Activated CD4-positive, alpha-beta T cell treated with anti-CD3 and anti-CD28 coated beads for 24 hours (primary cell): ENCODE measurements around the gene VPS39.

Experiments used
- DNase-seq, 2 donors: peaks; one replicate each; pipeline ENCODE4 v3.0.0-alpha.2; 2020; ENCODE audit warnings: low read depth in 2 of 2

The VPS39 gene

DNA sequence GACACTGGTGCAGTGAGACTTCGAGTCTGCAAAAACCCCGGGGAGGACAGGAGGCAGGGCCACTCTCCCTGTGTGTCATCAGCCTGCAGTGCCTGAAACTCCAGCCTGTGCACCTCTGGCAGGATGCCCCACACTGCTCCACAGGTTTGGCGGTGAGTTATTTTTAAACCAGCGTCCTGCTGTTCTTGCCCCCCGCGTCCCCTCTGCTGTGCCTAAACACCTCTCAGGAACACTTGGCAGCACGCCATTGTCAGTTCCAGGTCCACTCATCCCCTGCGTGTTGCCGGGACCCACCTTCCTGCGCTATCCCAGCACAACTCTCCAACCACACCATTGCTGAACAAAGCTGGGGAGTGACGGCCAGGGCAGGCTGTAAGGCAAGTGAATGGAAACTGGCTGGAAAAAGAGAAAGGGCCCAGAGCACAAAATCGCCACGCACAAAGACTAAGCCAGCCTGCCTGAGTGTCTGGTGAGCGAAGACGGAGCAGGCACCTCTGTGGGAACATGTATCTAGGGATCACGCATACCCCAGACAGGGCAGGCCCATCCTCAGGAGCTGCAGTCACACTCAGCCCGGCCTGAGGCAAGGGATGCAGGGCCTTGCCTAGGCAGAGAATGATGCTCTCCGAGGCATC, 48.6 kb downstream of the VPS39 start:
- DNase-seq = no peak

DNA sequence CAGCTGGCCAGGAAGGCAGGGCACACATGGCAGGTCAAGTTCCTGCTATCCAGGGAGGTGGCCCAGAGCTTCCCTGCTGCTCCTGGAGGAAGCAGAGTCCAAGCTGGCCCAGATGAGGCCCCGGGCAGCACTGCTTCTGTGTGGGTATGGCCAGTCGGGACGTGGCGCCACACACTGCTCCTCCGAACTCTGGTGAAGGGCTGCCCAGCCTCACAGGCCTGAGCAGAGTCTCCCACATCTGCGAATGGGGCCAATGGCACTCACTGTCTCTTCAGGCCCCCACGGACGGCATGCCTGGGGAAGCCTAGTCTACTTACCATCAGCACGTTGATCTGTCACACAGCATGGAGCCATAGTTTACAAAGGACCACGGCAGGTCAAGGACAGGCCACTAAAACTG, 49.2 kb downstream of the VPS39 start:
- DNase-seq = no peak

GRCh38 chr15:42157981-42158765, 49.9 kb downstream of the VPS39 start:
- DNase-seq = no peak

GRCh38 chr15:42157381-42157780, 50.7 kb downstream of the VPS39 start:
- no peak for DNase-seq

DNA sequence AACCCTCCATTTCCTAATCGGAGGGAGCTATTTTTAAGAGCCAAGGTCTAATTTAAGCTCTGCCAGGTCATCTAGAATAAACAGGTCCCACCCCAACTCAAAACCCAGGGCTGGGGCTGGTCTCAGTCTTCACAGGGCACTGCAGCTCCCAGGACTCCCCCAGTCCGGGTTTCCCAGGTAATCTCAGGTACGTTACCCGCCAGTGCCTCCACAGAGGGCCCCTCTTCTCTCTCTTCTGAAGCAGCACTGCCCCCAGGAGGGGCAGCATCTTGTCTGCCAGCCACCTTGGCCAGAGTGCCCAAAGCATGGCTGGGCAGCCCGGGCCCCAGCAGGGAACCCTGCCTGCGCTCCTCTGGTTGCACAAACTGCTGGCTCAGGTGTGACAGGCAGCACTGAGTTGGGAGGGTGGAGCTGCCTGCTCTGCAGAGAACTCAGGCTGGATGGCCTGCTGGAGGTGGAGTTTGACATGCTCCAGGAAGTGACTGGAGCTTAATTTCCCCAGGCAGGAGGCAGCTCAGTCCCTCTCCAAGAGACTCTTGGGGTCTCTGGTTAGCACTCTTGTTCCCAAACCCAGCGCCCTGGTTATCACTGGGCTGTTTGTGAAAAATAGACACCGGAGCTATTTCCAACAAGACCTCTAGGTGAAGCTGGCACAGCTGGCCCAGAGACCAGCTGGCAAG, 51.7 kb downstream of the VPS39 start, which contains the start of gene PLA2G4F:
TSS of gene PLA2G4F (minus strand) at position 394 of the 680 bp plus-strand sequence. CDS start at position 307, 87 bp downstream.
- no peak for DNase-seq

DNA sequence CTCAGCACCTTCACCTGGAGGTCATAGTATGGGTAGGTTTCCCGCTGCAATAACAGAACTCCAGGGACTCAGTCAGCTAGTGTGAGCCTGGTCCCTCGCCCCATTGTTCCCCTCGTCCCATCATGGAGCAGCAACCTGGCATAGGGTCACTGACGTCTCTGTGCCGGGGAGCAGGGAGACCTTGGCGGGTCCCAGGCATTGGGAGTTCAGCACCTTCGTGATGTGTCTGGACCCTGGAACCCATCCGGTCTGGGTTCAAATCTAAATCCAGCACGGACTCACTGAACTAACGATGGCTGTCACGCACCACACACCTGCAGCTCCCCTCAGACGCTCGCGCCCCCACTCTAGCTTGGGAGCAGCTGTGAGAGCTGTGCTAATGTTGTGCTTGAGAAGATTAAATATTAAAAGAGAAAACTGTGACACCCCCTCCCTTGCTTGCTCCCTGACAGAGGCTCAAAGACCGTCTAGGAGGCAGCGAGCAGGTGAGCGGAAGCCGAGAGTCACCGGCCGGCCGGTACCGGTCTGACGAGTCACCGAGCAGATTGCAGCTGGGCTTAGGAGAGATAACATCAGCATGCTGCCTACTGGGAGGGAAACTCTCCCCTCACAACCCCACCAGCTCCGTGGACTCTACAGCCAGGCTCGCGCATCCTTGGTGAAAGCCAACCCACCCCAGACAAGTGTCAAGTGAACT, 52.4 kb downstream of the VPS39 start:
- DNase-seq = no peak

GRCh38 chr15:42154956-42155355, 53.1 kb downstream of the VPS39 start:
- no peak for DNase-seq

GRCh38 chr15:42154212-42154941, 53.7 kb downstream of the VPS39 start:
- no peak for DNase-seq

- DNase-seq = no peak
These were observed 54.3 kb downstream of the VPS39 start for GRCh38 chr15:42153874-42154211.

GRCh38 chr15:42152921-42153698, 55.0 kb downstream of the VPS39 start:
- no peak for DNase-seq

- no peak for DNase-seq
These were observed 55.7 kb downstream of the VPS39 start for GRCh38 chr15:42152196-42152920.

DNA sequence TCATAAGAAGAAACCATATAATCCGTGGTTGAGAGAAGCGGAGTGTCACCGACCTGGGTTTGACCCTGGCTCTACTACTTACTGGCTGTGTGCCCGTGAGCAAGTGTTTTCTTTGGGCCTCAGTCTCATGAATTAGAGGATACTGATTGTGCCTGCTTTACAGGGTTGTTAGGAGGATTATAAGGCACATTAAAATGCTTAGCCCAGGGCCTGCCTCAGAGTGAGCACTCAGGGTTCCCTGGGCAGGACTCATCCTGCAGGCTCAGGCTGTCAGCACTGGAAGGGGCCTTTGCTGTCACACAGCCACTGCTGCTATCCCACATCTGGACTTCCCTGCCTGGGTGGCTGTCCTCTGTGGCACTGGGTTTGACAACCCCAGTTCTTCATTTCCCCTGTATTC, 56.4 kb downstream of the VPS39 start:
- DNase-seq = no peak

GRCh38 chr15:42151141-42151561, 57.0 kb downstream of the VPS39 start:
- no peak for DNase-seq

DNA sequence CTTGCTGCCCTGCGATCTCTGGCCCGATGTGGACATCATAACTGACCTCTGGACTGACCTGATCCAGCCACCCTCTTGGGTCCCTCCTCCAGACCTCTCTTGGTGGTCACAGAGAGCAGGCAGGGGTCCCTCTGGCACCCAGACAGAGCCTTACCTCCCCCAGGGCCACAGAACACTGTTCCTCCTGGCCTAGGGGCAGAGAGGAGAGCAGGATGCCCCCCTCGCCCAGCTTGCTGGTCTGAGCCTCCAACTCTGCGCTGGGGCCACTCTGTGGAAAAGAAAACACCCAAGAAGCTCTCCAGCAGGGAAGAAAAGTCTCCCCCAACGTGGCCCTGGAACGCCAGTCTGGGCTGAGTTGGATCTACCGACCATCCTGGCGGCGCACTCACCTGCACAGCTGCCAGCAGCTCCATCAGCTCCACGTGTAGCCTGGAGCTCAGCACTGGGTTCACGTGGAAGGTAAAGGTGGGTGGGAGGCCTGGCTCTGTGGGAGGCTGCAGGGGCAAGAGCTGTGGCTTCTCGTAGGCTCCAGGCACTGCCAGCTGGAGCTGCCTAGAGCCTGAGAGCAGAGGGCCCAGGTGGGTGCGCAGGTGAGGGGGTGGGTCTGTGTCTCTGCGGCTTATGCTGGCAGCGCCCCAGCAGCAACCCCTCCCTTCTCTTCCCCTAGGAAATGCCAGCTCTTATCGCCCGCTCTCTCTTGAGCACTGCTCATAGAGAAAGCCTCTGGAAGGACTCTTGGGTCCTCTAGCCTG, 57.7 kb downstream of the VPS39 start:
- no peak for DNase-seq

- DNase-seq = no peak
These were observed 58.4 kb downstream of the VPS39 start for GRCh38 chr15:42149493-42150218.

DNA sequence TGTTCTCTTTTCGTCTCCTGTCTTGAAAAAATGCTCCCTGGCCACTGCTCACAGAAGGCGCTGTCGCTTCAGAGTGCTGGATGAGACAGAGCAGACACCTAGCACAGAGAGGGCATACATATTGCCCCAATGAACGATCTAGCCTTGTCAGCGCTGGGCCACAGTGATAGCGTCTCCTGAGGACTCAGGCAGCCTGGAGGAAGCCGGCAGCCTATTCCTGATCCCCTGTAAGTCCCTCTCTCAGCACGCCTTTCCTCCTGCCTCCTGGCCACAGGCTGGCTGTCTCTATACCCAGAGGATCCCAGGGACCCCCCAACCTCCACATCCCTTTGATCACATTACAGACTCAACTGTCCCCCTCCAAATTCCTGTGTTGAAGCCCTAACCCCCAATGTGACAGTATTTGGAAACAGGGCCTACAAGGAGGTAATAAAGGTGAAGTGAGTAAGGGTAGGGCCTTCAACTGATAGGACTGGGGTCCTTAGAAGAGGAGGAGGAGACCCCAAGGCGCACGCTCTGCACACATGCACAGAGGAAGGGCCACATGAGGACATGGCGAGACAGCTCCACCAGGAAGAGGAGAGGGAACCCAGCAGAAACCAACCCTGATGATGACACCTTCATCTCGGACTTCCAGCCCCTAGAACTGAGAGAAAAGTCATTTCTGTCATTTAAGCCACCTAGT, 59.2 kb downstream of the VPS39 start:
- no peak for DNase-seq

DNA sequence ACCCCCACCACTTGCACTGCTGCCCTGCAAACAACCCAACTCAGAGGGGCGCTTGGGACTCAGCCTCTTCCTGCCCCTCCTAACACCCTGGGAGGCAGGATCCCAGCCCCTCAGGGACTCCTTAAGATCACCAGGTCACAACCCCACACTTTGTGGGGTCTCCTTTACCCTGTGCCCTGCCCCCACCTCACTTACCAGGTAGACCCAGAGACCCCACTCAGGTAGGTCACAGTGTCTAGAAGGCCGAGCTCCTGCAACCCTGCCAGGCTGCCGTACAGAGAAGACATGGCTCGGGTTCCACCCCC, 60.7 kb downstream of the VPS39 start:
- DNase-seq = no peak
